ENCODE measurements around the gene WFDC1.

Gene WFDC1

DNA sequence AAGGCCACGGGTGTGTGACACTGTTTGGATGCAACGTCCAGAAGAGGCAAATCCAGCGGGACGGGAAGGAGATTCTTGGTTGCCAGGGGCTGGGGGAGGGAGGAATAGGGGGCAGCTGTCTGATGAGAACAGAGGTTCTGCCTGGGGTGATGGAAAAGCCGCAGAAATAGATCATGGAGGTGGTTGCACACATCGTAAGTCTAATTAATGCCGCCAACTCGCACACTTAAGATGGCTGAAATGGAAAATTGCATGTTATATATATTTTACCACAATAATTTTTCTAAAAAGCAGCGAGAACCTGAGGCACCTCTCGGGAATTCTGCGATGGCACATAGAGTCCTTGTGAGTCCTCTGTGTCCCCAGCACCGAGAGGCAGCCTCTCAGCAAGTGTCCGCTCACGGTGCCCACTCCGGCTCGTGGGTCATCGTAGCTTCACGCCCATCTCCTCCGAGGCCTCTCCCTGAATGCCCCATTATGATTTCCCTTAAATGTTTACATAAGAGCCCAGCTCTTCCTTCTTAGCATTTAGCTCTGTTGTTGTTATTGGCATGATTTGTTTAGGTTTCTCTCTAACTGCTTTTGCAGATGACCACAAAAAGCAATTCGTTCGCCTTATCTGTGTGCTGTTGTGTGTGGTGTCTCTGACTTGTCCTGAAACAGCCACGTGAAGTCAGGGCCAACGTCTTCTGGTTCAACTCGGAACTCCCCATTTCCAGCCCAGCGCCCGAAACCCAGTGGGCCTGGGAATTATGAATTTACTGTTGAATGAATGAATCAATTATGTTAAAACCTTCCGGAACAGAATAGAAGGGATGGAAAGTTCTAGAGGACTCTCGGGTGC lies 7.7 kb downstream of the WFDC1 start:
- no peak for DNase-seq (ENCODE audit: low read depth, low spot score)

DNA sequence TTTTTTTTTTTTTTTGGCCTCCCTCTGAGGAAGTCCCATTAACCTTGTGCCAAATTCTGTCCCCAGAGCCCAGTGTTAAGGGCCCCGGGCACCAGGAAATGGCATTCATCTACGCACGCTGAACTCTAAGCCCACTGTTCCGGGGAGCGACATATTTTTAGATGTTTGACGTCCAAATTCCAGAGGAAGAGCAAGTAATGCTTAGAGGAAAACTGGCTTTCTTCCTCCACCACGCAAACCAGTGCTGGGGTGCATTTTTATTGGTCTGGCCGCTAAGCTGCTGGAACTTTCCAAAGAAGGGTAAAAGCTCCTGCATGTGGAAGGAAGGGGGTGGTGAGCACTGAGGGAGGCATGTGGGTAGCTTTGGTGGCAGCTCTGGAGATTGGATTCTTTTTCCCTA lies 8.3 kb downstream of the WFDC1 start:
- DNase-seq (ENCODE audit: low read depth, low spot score): no peak

DNA sequence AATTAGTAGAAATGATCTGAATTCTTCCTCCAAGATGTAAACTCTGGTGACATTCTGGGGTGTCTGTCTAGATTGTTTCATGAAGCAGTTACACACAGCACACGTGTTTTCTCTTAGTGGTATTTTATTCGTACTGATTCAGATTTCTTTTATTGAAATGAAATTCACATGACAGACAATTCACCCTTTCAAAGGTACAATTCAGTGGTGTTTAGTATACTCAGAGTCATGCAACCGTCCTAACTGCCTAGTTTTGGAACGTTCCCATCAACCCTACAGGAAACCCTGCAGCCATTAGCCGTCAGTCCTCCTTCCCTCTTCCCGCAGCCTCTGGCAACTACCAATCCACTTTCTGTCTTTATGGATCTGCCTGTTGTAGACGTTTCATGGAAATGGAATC lies 8.8 kb downstream of the WFDC1 start:
- DNase-seq (ENCODE audit: low read depth, low spot score): no peak

DNA sequence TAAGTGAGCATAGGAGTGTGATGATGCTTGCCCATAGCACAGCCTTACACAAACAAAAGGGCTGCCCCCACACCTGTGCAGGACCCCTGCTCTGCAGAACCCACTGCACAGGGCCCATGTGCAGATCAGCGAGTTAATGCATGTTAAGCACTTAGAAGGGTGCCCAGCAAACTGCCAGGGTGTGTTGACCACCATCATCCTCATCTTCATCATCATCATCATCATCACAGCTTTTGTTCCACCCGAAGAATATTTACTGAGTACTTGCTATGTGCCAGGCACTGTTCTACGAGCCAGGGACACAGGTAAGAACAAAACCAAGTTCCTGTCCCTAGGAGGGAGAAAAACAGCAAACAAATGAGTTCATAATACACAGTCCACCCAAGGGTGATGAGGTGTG lies 11.9 kb downstream of the WFDC1 start:
- DNase-seq (ENCODE audit: low read depth, low spot score): no peak

DNA sequence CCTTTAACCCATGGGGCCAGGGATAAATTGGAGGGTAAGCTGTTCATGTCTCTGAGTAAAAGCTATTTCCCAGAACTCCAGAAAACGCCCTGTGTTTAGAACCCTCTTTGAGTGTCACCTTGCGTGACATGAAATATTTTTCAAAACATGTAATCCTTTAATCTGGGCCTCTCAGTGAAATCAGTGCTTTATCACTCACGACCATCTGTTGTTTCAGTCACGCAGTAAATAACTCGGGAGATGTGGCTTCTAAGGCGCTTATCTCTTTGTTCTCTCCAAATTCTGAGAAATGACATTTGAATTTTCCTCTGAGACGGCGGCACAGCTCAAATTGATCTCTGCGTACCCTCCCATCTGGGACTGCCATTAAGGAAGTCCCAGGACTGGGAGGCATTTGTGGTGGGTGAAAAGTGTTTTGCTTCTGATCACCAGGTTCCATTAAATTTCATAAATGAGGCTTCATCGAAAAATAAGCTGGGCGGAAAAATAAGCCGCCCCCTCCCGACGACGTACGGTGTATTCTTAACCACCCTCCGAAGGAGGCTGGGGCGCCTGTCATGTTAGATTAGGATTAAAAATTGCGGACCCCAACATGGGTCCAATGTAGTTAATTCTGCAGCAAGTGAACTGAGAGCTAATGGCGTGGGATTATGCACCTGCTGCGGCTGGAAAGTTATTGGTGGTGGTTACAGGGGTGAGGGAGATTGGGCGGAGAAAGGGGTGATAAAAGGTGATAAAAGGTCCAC lies 12.7 kb downstream of the WFDC1 start:
- DNase-seq (ENCODE audit: low read depth, low spot score): no peak

DNA sequence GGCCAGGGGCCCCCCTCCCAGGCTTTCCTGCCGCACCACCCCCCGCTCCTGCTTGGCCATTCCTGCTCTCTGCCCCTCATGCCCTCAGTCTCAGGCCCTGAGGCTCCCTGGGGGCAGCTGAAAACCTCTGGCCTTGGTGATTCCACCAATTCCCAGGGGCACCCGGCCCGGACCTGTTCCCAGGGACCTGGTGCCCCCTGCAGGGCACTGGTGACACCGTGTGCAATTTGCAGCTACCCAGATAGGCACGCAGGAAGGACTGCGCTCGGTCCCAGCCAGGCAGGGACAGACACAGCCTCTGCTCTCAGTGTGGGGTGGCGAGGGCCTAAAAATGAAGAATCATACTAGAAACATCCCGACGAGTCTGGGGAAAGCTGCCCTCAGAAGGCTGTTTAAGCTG lies 13.4 kb downstream of the WFDC1 start:
- DNase-seq (ENCODE audit: low read depth, low spot score): no peak

DNA sequence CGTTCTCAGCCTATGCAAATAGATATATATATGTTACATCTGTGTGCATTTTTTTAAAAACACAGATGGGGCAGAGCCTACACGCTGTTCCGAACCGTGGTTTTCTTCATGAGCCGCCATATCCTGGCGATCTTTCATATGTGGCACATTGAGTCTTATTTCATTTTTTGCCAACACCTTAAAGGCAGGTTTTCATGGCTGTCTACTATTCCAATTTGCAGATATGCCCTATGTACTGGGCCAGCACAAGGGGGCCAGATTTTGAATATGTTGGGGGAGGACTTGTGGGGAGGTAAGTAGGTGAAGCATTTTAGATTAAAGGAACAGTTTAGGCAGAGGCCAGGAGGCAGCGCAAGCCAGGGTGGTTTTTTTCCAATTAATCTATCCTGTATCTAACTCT lies 16.0 kb downstream of the WFDC1 start:
- DNase-seq (ENCODE audit: low read depth, low spot score): no peak

DNA sequence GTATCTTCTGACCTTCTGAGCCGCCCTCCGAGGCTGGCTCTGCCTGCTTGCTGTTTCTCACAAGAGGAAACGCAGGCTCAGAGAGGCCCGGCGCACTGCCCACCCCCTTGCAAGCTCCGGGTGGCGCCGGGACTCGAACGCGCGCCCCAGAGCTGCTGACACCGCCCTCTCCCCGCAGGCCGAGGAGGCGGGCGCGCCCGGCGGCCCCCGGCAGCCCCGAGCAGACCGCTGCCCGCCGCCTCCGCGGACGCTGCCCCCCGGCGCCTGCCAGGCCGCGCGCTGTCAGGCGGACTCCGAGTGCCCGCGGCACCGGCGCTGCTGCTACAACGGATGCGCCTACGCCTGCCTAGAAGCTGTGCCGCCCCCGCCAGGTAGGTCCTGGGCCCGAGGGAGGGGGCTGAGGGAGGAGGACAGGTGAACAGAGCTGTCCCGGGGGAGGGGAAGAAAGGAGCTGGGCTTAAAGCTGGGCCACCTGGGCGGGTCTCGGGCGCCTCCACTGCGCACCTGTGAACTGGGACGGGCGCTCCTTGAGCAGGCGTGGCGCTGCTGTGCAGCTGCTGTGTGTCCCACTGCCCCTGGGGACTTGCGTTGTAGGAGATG lies 18.2 kb downstream of the WFDC1 start:
- no peak for DNase-seq (ENCODE audit: low read depth, low spot score)

DNA sequence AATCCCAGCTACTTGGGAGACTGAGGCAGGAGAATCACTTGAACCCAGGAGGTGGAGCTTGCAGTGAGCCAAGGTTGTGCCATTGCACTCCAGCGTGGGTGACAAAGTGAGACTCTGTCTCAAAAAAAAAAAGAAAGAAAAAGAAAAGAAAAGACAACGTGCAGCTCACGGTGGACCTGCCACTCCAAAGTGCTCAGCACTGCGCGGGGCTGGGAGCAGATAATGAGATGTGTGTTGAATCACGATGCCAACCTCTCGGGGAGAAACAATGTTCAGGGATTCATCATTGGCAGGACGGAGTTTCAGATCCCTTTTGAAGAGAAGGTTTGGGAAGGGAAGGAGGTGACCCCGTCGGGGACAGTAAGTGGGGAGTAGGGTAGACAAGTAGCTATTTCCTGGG lies 19.2 kb downstream of the WFDC1 start:
- no peak for DNase-seq (ENCODE audit: low read depth, low spot score)

DNA sequence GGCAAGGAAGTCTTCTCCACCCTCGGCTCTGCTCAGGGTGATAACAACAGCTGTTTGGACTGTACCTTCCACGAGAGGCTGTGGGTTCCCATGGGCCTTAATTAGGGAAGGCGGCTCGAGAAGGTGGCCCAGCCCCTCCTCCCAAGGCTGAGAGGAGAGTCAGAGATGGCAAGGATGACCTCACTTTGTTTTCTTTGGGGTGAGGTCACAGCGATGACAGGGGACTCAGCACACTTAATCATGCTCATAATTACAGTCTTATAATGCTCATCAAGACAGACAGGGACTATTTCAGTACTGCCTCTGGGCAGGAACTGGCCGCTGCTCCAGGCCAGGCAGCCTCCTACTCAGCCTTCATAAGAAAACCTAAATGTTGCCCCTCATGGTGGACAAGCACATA lies 19.7 kb downstream of the WFDC1 start:
- DNase-seq (ENCODE audit: low read depth, low spot score): no peak

DNA sequence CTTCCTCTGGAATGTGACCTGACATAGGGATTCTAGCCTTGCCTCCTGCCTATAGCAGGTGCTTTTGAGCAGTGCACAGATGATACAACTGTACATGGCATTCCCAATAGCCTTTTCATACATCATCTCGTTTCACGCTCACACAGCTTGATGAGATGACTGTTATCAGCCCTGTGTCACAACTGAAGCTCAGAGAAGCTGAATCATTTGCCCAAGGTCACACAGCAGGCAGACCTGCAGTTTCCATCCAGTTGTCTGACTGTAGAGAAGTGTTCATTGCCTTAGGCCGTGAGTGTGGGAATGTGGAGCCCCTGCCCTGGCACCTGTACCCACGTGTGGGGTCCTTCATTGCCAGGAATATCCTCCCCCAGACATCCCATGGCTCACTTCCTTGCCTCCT lies 20.1 kb downstream of the WFDC1 start:
- DNase-seq (ENCODE audit: low read depth, low spot score): no peak

DNA sequence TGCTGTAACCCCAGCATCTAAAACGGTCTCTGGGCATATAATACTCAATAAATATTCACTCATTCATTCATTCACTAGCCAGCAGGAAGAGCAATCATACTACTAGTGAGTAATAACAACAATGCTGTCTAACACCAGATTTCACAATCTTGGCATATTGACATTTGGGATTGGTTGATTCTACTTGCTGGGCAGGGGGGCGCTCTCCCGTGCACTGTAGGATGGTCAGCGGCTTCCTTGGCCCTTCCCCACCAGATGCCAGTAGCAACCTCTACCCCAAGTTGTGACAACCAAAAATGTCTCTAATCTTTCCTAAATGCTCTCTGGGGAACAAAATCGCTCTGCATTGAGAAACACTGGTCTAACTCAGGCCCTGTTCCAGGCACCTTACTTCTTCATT lies 20.7 kb downstream of the WFDC1 start:
- no peak for DNase-seq (ENCODE audit: low read depth, low spot score)

DNA sequence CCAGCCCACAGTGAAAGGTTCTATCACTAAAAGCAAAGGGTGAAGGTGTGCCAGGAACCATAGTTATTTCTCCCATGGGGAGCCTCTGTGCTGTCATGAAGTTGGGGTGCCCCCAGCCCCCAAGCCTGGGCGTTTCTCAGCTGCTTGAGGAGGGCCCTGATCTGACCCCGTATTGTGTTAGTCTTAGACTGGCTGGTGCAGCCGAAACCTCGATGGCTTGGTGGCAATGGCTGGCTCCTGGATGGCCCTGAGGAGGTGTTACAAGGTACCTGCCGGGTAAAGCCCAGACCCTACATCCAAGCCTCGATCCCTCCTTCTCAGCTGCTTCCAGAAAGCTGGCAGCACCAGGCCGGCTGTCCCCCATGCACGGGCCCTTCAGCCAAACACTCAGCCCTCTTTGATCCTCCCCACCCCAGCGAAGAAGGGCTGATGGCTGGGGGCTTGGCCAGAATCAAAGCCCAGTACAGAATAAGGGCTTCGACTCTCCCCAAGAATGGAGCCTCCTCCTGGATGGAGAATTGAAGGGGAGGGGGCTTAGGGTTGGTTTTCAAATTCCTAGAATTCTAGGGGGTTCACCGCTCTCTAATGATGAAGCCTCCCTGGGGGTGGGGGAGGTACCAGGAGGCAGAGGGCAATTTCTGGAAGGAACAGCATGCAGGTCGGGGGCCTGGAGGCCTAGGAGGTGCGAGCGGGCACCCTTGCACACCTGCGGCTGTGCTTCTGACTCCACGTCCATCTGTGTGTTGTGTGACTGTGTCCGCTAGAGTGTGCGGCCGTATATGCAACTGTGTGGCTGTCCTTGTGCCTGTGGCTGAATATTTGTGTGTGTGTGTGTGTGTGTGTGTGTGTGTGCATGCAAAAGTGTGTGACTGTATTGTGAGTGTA lies 23.7 kb downstream of the WFDC1 start:
- DNase-seq (ENCODE audit: low read depth, low spot score): no peak

DNA sequence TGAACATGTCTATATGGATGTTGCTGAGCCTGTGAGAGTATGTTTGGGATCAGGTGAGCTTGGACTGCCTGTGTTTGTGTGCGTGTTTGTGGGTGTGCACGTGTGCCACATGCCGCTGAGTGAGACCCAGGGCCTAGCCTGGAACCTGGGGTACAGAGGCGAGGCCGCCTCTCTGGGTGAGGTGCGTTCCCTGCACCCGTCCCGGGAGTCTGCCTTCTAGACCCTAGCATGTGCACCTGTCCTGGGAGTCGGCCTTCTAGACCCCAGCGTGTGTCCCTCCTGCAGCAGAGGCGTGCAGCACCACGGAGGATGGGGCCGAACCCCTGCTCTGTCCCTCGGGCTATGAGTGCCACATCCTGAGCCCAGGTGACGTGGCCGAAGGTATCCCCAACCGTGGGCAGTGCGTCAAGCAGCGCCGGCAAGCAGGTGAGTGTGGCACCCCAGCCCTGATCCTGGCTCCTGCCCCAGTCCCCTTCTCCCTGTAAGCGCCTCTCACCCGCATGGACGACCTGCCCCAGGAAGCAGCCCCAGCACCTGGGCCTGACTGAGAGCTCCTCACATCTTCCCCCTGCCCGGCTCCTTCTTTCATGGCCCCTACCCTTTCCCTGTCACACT lies 24.6 kb downstream of the WFDC1 start:
- no peak for DNase-seq (ENCODE audit: low read depth, low spot score)

DNA sequence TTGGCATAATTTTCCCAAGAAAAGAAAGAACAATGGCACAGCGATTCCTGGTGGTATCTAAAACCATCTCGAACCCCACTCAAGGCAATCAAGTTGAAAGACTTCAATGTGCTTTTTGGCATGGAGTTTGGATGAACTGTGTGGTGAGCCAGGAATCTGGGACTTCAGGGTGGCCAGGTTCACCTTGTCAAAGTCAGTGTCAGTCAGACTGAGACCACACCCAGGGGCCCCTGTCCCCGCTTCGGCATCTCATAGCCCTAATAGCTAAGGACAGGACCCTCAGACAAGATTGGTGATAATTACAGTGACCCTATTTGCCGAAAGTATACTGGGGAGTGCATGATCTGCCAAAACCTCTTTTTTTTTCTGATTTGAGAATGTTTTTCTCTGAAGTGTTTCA lies 25.8 kb downstream of the WFDC1 start:
- DNase-seq (ENCODE audit: low read depth, low spot score): no peak

DNA sequence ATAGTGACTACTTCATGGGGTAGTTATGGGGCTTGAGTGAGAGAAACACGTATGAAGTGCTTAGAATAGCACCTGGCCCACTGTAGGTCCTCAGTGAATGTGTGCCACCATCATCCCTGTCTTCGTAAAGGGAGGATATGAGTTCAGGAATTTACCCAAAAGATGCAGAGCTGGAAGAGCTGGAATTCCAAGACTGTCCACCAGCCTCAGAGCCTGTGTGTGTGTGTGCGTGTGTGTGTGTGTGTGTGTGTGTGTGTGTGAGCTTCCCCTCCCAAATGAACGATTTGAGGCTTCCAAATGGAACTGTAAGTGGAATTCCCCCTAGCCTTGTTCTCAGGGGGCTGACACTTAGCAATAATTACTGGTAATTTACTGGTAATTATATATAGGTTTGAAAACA lies 27.3 kb downstream of the WFDC1 start:
- DNase-seq (ENCODE audit: low read depth, low spot score): no peak

DNA sequence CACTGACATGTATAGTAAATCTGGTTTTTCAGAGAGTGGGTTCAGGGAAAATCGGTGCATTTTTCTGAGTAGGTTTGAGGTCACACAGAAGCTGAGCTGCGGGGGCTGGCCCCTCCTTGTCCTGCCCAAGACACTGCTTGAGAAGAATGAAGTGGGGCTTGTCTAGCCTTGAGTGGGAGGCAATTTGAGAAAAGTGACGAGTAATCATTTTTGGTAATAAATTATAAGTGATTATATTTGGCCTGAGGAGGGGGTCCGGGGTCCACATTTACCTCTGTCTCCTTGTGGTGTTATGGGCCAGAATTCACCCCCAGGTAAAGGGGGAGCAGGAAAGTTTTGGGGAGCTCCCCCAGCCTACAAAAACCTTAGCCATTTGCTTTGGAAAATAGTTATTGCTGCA lies 28.1 kb downstream of the WFDC1 start:
- no peak for DNase-seq (ENCODE audit: low read depth, low spot score)

DNA sequence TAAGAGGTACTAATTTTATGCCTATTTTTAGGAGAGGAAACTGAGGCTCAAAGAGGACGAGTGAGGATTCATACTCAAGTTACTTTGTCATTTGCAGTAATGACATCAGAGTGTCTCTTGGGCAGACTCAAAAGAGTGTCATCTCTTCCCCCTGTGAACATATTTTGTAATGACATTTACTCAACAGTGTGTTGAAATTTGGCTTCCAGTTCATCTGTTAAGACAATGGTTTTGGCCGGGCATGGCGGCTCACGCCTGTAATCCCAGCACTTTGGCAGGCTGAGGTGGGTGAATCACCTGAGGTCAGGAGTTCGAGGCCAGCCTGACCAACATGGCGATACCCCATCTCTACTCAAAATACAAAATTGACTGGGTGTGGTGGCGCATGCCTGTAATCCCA lies 28.9 kb downstream of the WFDC1 start:
- DNase-seq (ENCODE audit: low read depth, low spot score): no peak

DNA sequence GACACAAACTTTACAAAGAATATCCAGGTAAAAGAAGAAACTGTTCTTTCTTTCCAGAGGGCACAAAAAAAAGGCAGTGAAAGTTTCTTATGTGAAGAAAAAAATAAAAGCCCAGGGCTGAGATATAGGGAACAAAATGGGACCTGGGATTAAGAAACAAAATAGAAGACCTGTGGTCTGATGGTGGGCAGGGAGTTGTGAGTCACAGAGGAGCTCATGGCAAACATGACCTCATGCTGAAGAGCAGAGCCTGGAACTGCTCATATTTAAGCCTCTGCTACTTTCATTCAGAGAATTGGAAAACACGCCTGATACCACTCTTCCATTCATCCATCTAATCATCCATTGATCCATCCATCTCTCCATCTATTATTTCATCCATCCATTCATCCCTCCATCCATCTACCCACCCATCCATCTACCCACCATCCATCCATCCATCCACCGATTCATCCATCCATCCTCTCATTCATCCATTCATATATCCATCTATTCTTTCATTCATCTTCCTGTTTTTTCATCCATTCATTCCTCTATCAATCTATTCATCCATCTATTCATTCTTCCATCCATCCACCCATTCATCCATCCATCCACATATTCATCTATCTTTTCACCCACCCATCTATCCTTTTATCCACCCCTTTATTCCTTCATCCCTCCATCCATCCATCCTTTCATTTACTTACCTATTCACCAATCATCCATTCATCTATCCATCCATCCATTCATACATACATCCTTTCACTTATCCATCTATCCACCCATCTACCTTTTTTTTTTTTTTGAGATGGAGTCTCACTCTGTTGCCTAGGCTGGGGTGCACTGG lies 30.0 kb downstream of the WFDC1 start:
- no peak for DNase-seq (ENCODE audit: low read depth, low spot score)

DNA sequence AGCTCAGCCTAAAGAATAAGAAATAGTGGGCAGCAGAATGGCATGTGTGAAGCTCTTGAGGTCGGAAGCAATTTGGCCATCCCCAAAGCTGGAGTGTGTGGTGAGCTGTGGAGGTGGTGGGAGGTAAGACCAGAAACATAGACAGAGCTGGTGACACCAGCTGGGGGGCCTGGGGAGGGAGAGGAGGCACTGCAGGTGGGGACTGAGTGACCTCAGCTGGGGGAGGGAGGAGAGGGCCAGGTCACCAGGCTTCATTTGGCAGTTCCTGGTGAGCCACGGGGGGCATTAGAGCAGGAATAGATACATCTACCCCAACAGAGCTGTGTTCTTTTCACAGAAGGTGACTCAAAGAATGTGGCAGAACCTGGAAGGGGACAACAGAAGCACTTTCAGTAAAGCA lies 31.9 kb downstream of the WFDC1 start:
- no peak for DNase-seq (ENCODE audit: low read depth, low spot score)

All from activated CD4-positive, CD25-positive, alpha-beta regulatory T cell treated with anti-CD3 and anti-CD28 coated beads, Interleukin-2, amount 50 U/mL, for 16 hours (primary cell).